GM23338 (cell line): ENCODE data around the gene MIEN1. TPM values are rescaled to one million over a fixed set of nuclear protein-coding genes. Genes with fewer than 3 reads are reported as not detected.

Experiments
- ATAC-seq: fragments of 200-7000 bp; cut with Tn5 transposase; 3 replicates; pipeline ENCODE4 v1.9.1; 2020
- DNase-seq: peaks from one replicate; pipeline ENCODE4 v3.0.0-alpha.2; 2015; ENCODE audit warnings: low spot score
- H2AFZ ChIP-seq: fragments of 200-600 bp; sonication (generic); 2 replicates; pipeline ENCODE4 v1.8.0; 2016; ENCODE audit warnings: antibody characterized with exemption, mild to moderate bottlenecking, moderate library complexity
- H3F3A ChIP-seq: fragments of 200-600 bp; sonication (generic); replicated peaks from 2 replicates; pipeline ENCODE4 v1.8.0; 2017; ENCODE audit warnings: antibody characterized with exemption, mixed run types, low read depth
- H3K27ac ChIP-seq: fragments of 200-600 bp; sonication (generic); 2 replicates; pipeline ENCODE4 v1.6.1; 2016; ENCODE audit warnings: low read depth
- H3K27me3 ChIP-seq: fragments of 200-600 bp; sonication (generic); 2 replicates; pipeline ENCODE4 v1.8.0; 2016; ENCODE audit warnings: mild to moderate bottlenecking, mixed run types, moderate library complexity; ENCODE audit not compliant: insufficient read depth
- H3K36me3 ChIP-seq: fragments of 200-600 bp; sonication (generic); 2 replicates; pipeline ENCODE4 v1.8.0; 2016; ENCODE audit warnings: mild to moderate bottlenecking; ENCODE audit not compliant: insufficient read depth
- H3K4me1 ChIP-seq: fragments of 200-600 bp; sonication (generic); 2 replicates; pipeline ENCODE4 v1.8.0; 2016; ENCODE audit warnings: mild to moderate bottlenecking, moderate library complexity; ENCODE audit not compliant: insufficient read depth
- H3K4me2 ChIP-seq: fragments of 200-600 bp; sonication (generic); 2 replicates; pipeline ENCODE4 v1.7.1; 2017; ENCODE audit warnings: mixed run types
- H3K4me3 ChIP-seq: fragments of 200-600 bp; sonication (generic); 2 replicates; pipeline ENCODE4 v1.6.1; 2016; ENCODE audit warnings: mixed run types
- H3K79me2 ChIP-seq: fragments of 200-600 bp; sonication (generic); replicated peaks from 2 replicates; pipeline ENCODE4 v1.8.0; 2017; ENCODE audit warnings: mild to moderate bottlenecking; ENCODE audit not compliant: insufficient read depth
- H3K9me2 ChIP-seq: fragments of 200-600 bp; sonication (generic); 2 replicates; pipeline ENCODE4 v1.8.0; 2017; ENCODE audit not compliant: insufficient read depth
- H4K20me1 ChIP-seq: fragments of 200-600 bp; sonication (generic); replicated peaks from 2 replicates; pipeline ENCODE4 v1.8.0; 2017; ENCODE audit warnings: mild to moderate bottlenecking; ENCODE audit not compliant: insufficient read depth
- H3K27ac Mint-ChIP-seq: 2 replicates; pipeline ENCODE4 v1.8.0; 2020; ENCODE audit warnings: inconsistent platforms, mild to moderate bottlenecking, moderate library complexity, mixed read lengths
- H3K27me3 Mint-ChIP-seq: 3 replicates; pipeline ENCODE4 v1.8.0; 2022; ENCODE audit warnings: low read depth, mild to moderate bottlenecking, moderate library complexity, mixed read lengths, inconsistent platforms; ENCODE audit not compliant: insufficient read depth, poor library complexity
- H3K36me3 Mint-ChIP-seq: 3 replicates; pipeline ENCODE4 v1.8.0; 2021; ENCODE audit warnings: low read depth, mild to moderate bottlenecking, inconsistent platforms, moderate library complexity, mixed read lengths
- H3K4me1 Mint-ChIP-seq: 3 replicates; pipeline ENCODE4 v1.8.0; 2020; ENCODE audit warnings: mild to moderate bottlenecking, inconsistent platforms, mixed read lengths
- H3K4me3 Mint-ChIP-seq: 3 replicates; pipeline ENCODE4 v1.8.0; 2021; ENCODE audit warnings: moderate library complexity, mild to moderate bottlenecking, inconsistent platforms, mixed read lengths
- H3K9me3 Mint-ChIP-seq: 3 replicates; pipeline ENCODE4 v1.8.0; 2020; ENCODE audit warnings: moderate library complexity, mild to moderate bottlenecking, inconsistent platforms, mixed read lengths
- CREB1 ChIP-seq: fragments of 250-450 bp; sonication (Bioruptor Pico); IDR thresholded peaks from 2 replicates; pipeline ENCODE4 v1.5.0; 2020; ENCODE audit warnings: low read depth, mild to moderate bottlenecking, moderate library complexity
- ETS1 ChIP-seq: IDR thresholded peaks from 2 replicates; pipeline ENCODE4 v1.6.1; 2016; ENCODE audit warnings: antibody characterized with exemption
- EZH2 ChIP-seq: fragments of 200-600 bp; sonication (generic); IDR thresholded peaks from one replicate; pipeline ENCODE4 v1.8.0; 2017; ENCODE audit warnings: antibody characterized with exemption, mild to moderate bottlenecking, low read depth; ENCODE audit not compliant: unreplicated experiment
- POLR2AphosphoS5 ChIP-seq: IDR thresholded peaks from 2 replicates; pipeline ENCODE4 v1.6.1; 2016; ENCODE audit warnings: antibody characterized with exemption, low read depth
- ZNF462 ChIP-seq: fragments of 250-450 bp; sonication (Bioruptor Pico); IDR thresholded peaks from 2 replicates; pipeline ENCODE4 v1.5.0; 2020; ENCODE audit warnings: mild to moderate bottlenecking, moderate library complexity
- polyA plus RNA-seq: library from polyadenylated mRNA; unstranded; fragments of >200 nt; fragmentation: Nextera tagmentation; extraction: Ambion mirVana; gene quantifications from 2 replicates; pipeline ENCODE4 v1.2.1, GENCODE V29; 2016
- total RNA-seq: library from RNA; depleted of rRNA; stranded (reverse); fragments of >200 nt; shearing (Covaris generic); gene quantifications from 2 replicates; pipeline ENCODE4 v1.2.3, GENCODE V29; 2014
- TF ChIP-seq, protein P1 (sequence below), 2 experiments: fragments of 200-600 bp in 1 of 2; sonication (generic) in 1 of 2; conservative IDR thresholded peaks; 2 replicates each; pipeline versions ENCODE4 v1.5.1 to v1.6.1; 2016 to 2017; ENCODE audit warnings: antibody characterized with exemption in 2 of 2, low read depth in 2 of 2, mild to moderate bottlenecking in 2 of 2, moderate library complexity in 1 of 2

MIEN1 gene
- total and polyA plus RNA-seq, 2 experiments from 2014 or later, result 37.1 to 91.8 TPM

DNA sequence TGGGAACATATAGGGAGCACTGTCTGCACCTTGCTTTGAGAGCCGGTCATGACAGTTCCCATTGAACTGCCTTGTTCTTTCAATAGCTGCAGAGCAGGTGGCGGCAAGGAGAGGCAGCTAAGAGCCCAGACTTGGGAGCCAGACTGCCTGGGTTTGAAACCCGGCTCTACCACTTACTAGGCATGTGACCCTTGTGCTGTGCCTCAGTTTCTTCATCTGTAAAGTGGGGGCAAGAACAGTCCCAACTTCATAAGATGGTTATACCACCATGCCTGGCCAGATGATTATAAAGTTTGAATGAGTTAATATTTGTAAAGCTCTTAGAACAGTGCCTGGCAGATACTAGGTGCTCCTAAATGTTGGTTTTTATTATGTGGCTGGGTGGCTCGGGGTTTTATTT is 16.1 kb downstream of the MIEN1 start (continued):
- TF ChIP-seq ZNF462 (CRISPR knock-in tag), result no peak
- TF ChIP-seq, protein P1, sequence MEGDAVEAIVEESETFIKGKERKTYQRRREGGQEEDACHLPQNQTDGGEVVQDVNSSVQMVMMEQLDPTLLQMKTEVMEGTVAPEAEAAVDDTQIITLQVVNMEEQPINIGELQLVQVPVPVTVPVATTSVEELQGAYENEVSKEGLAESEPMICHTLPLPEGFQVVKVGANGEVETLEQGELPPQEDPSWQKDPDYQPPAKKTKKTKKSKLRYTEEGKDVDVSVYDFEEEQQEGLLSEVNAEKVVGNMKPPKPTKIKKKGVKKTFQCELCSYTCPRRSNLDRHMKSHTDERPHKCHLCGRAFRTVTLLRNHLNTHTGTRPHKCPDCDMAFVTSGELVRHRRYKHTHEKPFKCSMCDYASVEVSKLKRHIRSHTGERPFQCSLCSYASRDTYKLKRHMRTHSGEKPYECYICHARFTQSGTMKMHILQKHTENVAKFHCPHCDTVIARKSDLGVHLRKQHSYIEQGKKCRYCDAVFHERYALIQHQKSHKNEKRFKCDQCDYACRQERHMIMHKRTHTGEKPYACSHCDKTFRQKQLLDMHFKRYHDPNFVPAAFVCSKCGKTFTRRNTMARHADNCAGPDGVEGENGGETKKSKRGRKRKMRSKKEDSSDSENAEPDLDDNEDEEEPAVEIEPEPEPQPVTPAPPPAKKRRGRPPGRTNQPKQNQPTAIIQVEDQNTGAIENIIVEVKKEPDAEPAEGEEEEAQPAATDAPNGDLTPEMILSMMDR (conservative IDR thresholded peaks at IDR 0.05; ENCODE audit: low read depth in 2 of 2), result no peak
- no peak for TF ChIP-seq EZH2
- no peak for TF ChIP-seq POLR2AphosphoS5
- no peak for TF ChIP-seq CREB1 (CRISPR knock-in tag)

- Histone ChIP-seq H3K4me2 (no peak overlapping the region), H3F3A (0 out of 2 replicates have a peak, but pooled peaks cover 2% of the 10 kb centered on the region), H3K4me1 (no peaks in the 10 kb centered on the region), H3K79me2 (0 out of 2 replicates have a peak, but pooled peaks cover 8% of the 10 kb centered on the region), H3K27me3 (no peaks in the 10 kb centered on the region), H2AFZ (no peak overlapping the region), H3K9me2 (no peaks in the 10 kb centered on the region), H3K27ac (no peak overlapping the region), H3K36me3 (peaks cover 36% of the 10 kb centered on the region), H3K4me3 (no peak overlapping the region), H4K20me1 (peaks cover 15% of the 10 kb centered on the region)
- peaks cover 3% of the 10 kb centered on the region; the same call in 2 of the 3 replicates for H3K4me1 Mint-ChIP-seq
- H3K27me3 Mint-ChIP-seq, result peaks cover 13% of the 10 kb centered on the region
- 0 out of 2 replicates have a peak overlapping the region, but pooled peaks have one; percentile 27 for H3K27ac Mint-ChIP-seq
- ATAC-seq (no peak), DNase-seq (no peak)
- H3K4me3 Mint-ChIP-seq, result no peak overlapping the region
- H3K9me3 Mint-ChIP-seq, result no peaks in the 10 kb centered on the region
- peaks cover 91% of the 10 kb centered on the region for H3K36me3 Mint-ChIP-seq
- TF ChIP-seq ZNF462 (CRISPR knock-in tag) (no peak), ETS1 (no peak)
Observed at GRCh38 chr17:39711851-39712250, 18.5 kb downstream of the MIEN1 start.
